HEK293T (cell line): ENCODE measurements around the gene AP3B2.
A peak's percentile ranks its signal among the peaks of the same experiment; 100 is the strongest.

ENCODE experiments used
- CTCF ChIA-PET: fragments of 350-600 bp; formaldehyde crosslinking; extraction: SDS; loops from one replicate; lab custom pipeline; 2021; ENCODE audit warnings: antibody characterized with exemption, inconsistent platforms; lab: Yijun Ruan, JAX
- POLR2A ChIA-PET: fragments of 350-600 bp; formaldehyde crosslinking; extraction: SDS; loops from one replicate; lab custom pipeline; 2020; ENCODE audit warnings: antibody characterized with exemption, inconsistent platforms; lab: Yijun Ruan, JAX
- DNase-seq: peaks from one replicate; pipeline ENCODE4 v3.0.0; 2012; ENCODE audit warnings: mixed read lengths; ENCODE audit errors: extremely low spot score
- ARNT ChIP-seq: fragments of 450-650 bp; IDR thresholded peaks from 2 replicates; pipeline ENCODE4 v1.6.1; 2017; ENCODE audit warnings: mild to moderate bottlenecking
- BHLHE40 ChIP-seq: fragments of 450-650 bp; IDR thresholded peaks from 2 replicates; pipeline ENCODE4 v1.6.1; 2016; ENCODE audit warnings: mild to moderate bottlenecking, moderate library complexity, borderline replicate concordance
- CTBP1 ChIP-seq: fragments of 450-650 bp; IDR thresholded peaks from 2 replicates; pipeline ENCODE4 v1.6.1; 2016; ENCODE audit warnings: borderline replicate concordance
- ELF4 ChIP-seq: fragments of 450-650 bp; IDR thresholded peaks from 2 replicates; pipeline ENCODE4 v1.6.1; 2017; ENCODE audit warnings: antibody characterized with exemption
- FOXA1 ChIP-seq: fragments of 450-650 bp; IDR thresholded peaks from 2 replicates; pipeline ENCODE4 v1.6.1; 2016; ENCODE audit warnings: mild to moderate bottlenecking
- FOXK2 ChIP-seq: fragments of 450-650 bp; IDR thresholded peaks from 2 replicates; pipeline ENCODE4 v1.6.1; 2016; ENCODE audit warnings: mild to moderate bottlenecking
- FOXM1 ChIP-seq: fragments of 450-650 bp; IDR thresholded peaks from 2 replicates; pipeline ENCODE4 v1.6.1; 2017; ENCODE audit warnings: mild to moderate bottlenecking, borderline replicate concordance
- HDGF ChIP-seq: fragments of 450-650 bp; IDR thresholded peaks from 2 replicates; pipeline ENCODE4 v1.6.1; 2017; ENCODE audit warnings: antibody characterized with exemption, borderline replicate concordance
- L3MBTL2 ChIP-seq: fragments of 450-650 bp; conservative IDR thresholded peaks from 2 replicates; pipeline ENCODE4 v1.6.1; 2016; ENCODE audit warnings: mild to moderate bottlenecking
- LEF1 ChIP-seq: fragments of 450-650 bp; IDR thresholded peaks from 2 replicates; pipeline ENCODE4 v1.6.1; 2017; ENCODE audit warnings: mild to moderate bottlenecking, borderline replicate concordance
- NFRKB ChIP-seq: fragments of 450-650 bp; IDR thresholded peaks from 2 replicates; pipeline ENCODE4 v1.6.1; 2016; ENCODE audit warnings: mild to moderate bottlenecking, moderate library complexity
- PKNOX1 ChIP-seq: fragments of 450-650 bp; IDR thresholded peaks from 2 replicates; pipeline ENCODE4 v1.6.1; 2016
- SP1 ChIP-seq: fragments of 450-650 bp; IDR thresholded peaks from 2 replicates; pipeline ENCODE4 v1.6.1; 2017
- SUZ12 ChIP-seq: fragments of 450-650 bp; IDR thresholded peaks from 2 replicates; pipeline ENCODE4 v1.6.1; 2016; ENCODE audit warnings: mild to moderate bottlenecking
- TARDBP ChIP-seq: fragments of 450-650 bp; IDR thresholded peaks from 2 replicates; pipeline ENCODE4 v1.6.1; 2016
- ZNF384 ChIP-seq: fragments of 450-650 bp; IDR thresholded peaks from 2 replicates; pipeline ENCODE4 v1.6.1; 2016

The AP3B2 gene

GRCh38 chr15:82709421-82710207 is at the start of gene AP3B2:
AP3B2 (minus strand) TSS chr15:82709875; CDS start chr15:82709706, 169 bp downstream.
- ChIA-PET POLR2A (interaction anchor here (0.6 to 3.5 kb wide), 4 partner anchors 41 to 169 kb away, joined by 3 to 25 read pairs (median 8); partner anchors contain the start of gene RPS17), CTCF (no interaction called here)
- DNase-seq, result peak; percentile 94
- TF ChIP-seq ELF4 (no peak), CTBP1 (no peak), HDGF (no peak), L3MBTL2 (peak; percentile 62), TARDBP (no peak), FOXM1 (peak; percentile 43; the same call in 1 of the 2 replicates)

- CTCF ChIA-PET, result interaction anchor here (1.1 kb wide), 1 partner anchor 211 kb away, joined by 3 read pairs; the partner anchor contains the start of gene RPS17
- POLR2A ChIA-PET, result interaction anchor here (1.0 to 3.2 kb wide), 27 partner anchors 8 to 215 kb away, joined by 3 to 58 read pairs (median 11); partner anchors contain the start of genes AP3B2, FSD2, RPS17 and WHAMM
- TF ChIP-seq L3MBTL2, result no peak
- no peak for TF ChIP-seq TARDBP
- TF ChIP-seq SUZ12, result no peak
- TF ChIP-seq ARNT, result no peak
- no peak for TF ChIP-seq NFRKB
- no peak for TF ChIP-seq CTBP1
- TF ChIP-seq LEF1, result no peak
- no peak for TF ChIP-seq SP1
- TF ChIP-seq ELF4, result no peak
- no peak for TF ChIP-seq FOXK2
- no peak for TF ChIP-seq FOXA1
- TF ChIP-seq HDGF, result no peak
- no peak for TF ChIP-seq BHLHE40
- TF ChIP-seq PKNOX1, result no peak
- no peak for TF ChIP-seq FOXM1
- no peak for TF ChIP-seq ZNF384
- no peak for DNase-seq
These were observed 41.6 kb upstream of the AP3B2 start for GRCh38 chr15:82751308-82751707.

GRCh38 chr15:82750831-82751180 is 41.1 kb upstream of the AP3B2 start:
- ChIA-PET POLR2A (interaction anchor here (0.9 to 3.2 kb wide), 50 partner anchors 8 to 317 kb away, joined by 3 to 58 read pairs (median 6); partner anchors contain the start of genes AP3B2, BTBD1, C15orf40 and CPEB1), CTCF (interaction anchor here (0.6 to 1.4 kb wide), 3 partner anchors 51 to 528 kb away, joined by 3 read pairs; partner anchors contain the start of gene RPS17)
- DNase-seq, result peak; percentile 20
- TF ChIP-seq FOXK2, result no peak
- no peak for TF ChIP-seq L3MBTL2
- no peak for TF ChIP-seq NFRKB
- no peak for TF ChIP-seq PKNOX1
- no peak for TF ChIP-seq FOXM1
- TF ChIP-seq ZNF384, result no peak

GRCh38 chr15:82749951-82750830 is 40.5 kb upstream of the AP3B2 start:
- CTCF ChIA-PET, result interaction anchor here (0.6 to 1.4 kb wide), 4 partner anchors 52 to 527 kb away, joined by 3 read pairs; partner anchors contain the start of gene RPS17
- POLR2A ChIA-PET, result interaction anchor here (0.6 to 3.2 kb wide), 58 partner anchors 9 to 317 kb away, joined by 3 to 58 read pairs (median 5); partner anchors contain the start of genes AP3B2, BTBD1, C15orf40 and CPEB1
- peak; percentile 97 for DNase-seq
- TF ChIP-seq SUZ12 (no peak), FOXK2 (no peak), FOXM1 (no peak), PKNOX1 (peak; percentile 84), ZNF384 (no peak), L3MBTL2 (peak; percentile 86), BHLHE40 (no peak), HDGF (peak; percentile 34; the same call in 1 of the 2 replicates), NFRKB (no peak), ELF4 (peak; percentile 83), SP1 (no peak), TARDBP (peak; percentile 44; the same call in 1 of the 2 replicates), ARNT (no peak)

- ChIA-PET POLR2A (interaction anchor here (1.3 to 2.3 kb wide), 2 partner anchors 10 to 56 kb away, joined by 3 to 17 read pairs; no protein-coding TSS in a partner anchor), CTCF (interaction anchor here (1.0 kb wide), 1 partner anchor 10 kb away, joined by 3 read pairs; no protein-coding TSS in a partner anchor)
- TF ChIP-seq BHLHE40 (no peak), SP1 (no peak), HDGF (no peak), LEF1 (no peak), FOXK2 (no peak)
- DNase-seq, result no peak
These were observed 38.6 kb upstream of the AP3B2 start for GRCh38 chr15:82748315-82748714.
